Activated T-cell treated with anti-CD3 and anti-CD28 coated beads, Interleukin-2, amount 50 U/mL, for 24 hours (primary cell): ENCODE results near the gene HEPACAM2.

ENCODE experiments used
- DNase-seq: peaks from one replicate; pipeline ENCODE4 v3.0.0-alpha.2; 2020
- H3K27ac Mint-ChIP-seq: 2 replicates; pipeline ENCODE4 v1.8.0; 2020; ENCODE audit warnings: mild to moderate bottlenecking, mixed read lengths
- H3K27me3 Mint-ChIP-seq: 2 replicates; pipeline ENCODE4 v1.8.0; 2020; ENCODE audit warnings: mixed read lengths
- H3K36me3 Mint-ChIP-seq: 2 replicates; pipeline ENCODE4 v1.8.0; 2020; ENCODE audit warnings: low read depth, mixed read lengths
- H3K4me1 Mint-ChIP-seq: 2 replicates; pipeline ENCODE4 v1.8.0; 2020; ENCODE audit warnings: low read depth, mixed read lengths
- H3K4me3 Mint-ChIP-seq: 2 replicates; pipeline ENCODE4 v1.8.0; 2020; ENCODE audit warnings: mild to moderate bottlenecking, moderate library complexity, mixed read lengths
- H3K9me3 Mint-ChIP-seq: 2 replicates; pipeline ENCODE4 v1.8.0; 2020; ENCODE audit warnings: mixed read lengths

The HEPACAM2 gene

GRCh38 chr7:93228302-93228701 is 2.0 kb upstream of the HEPACAM2 start:
- Mint-ChIP-seq H3K9me3 (no peaks in the 10 kb centered on the region), H3K4me3 (no peak overlapping the region), H3K4me1 (peaks cover 24% of the 10 kb centered on the region), H3K27ac (no peak overlapping the region), H3K36me3 (peaks cover 10% of the 10 kb centered on the region), H3K27me3 (no peaks in the 10 kb centered on the region)
- DNase-seq, result no peak

GRCh38 chr7:93219868-93220267 is 6.4 kb downstream of the HEPACAM2 start:
- DNase-seq, result no peak
- H3K27ac Mint-ChIP-seq, result no peak overlapping the region
- H3K4me3 Mint-ChIP-seq, result no peak overlapping the region
- H3K4me1 Mint-ChIP-seq, result no peaks in the 10 kb centered on the region
- no peaks in the 10 kb centered on the region for H3K9me3 Mint-ChIP-seq
- peaks cover 15% of the 10 kb centered on the region for H3K27me3 Mint-ChIP-seq
- no peaks in the 10 kb centered on the region for H3K36me3 Mint-ChIP-seq

- no peaks in the 10 kb centered on the region for H3K9me3 Mint-ChIP-seq
- no peaks in the 10 kb centered on the region for H3K36me3 Mint-ChIP-seq
Measured at GRCh38 chr7:93218997-93219827, 7.1 kb downstream of the HEPACAM2 start.

GRCh38 chr7:93212881-93213280 is 13.4 kb downstream of the HEPACAM2 start:
- no peak overlapping the region for H3K27ac Mint-ChIP-seq
- peaks cover 48% of the 10 kb centered on the region for H3K27me3 Mint-ChIP-seq
- H3K9me3 Mint-ChIP-seq, result no peaks in the 10 kb centered on the region
- DNase-seq, result no peak
- H3K36me3 Mint-ChIP-seq, result no peaks in the 10 kb centered on the region
- no peak overlapping the region for H3K4me3 Mint-ChIP-seq
- H3K4me1 Mint-ChIP-seq, result no peaks in the 10 kb centered on the region

More at GRCh38 chr7:93218997-93219827, 7.1 kb downstream of the HEPACAM2 start:
- no peak for DNase-seq
- Mint-ChIP-seq H3K4me1 (no peaks in the 10 kb centered on the region), H3K27me3 (peaks cover 21% of the 10 kb centered on the region), H3K27ac (no peak overlapping the region), H3K4me3 (no peak overlapping the region)

GRCh38 chr7:93211228-93211818 is 14.9 kb downstream of the HEPACAM2 start:
- H3K27ac Mint-ChIP-seq, result no peak overlapping the region
- no peak for DNase-seq
- peaks cover 53% of the 10 kb centered on the region for H3K27me3 Mint-ChIP-seq
- H3K4me3 Mint-ChIP-seq, result no peak overlapping the region
- H3K4me1 Mint-ChIP-seq, result no peaks in the 10 kb centered on the region
- no peaks in the 10 kb centered on the region for H3K9me3 Mint-ChIP-seq
- H3K36me3 Mint-ChIP-seq, result no peaks in the 10 kb centered on the region

- H3K4me3 Mint-ChIP-seq, result no peak overlapping the region
- H3K27ac Mint-ChIP-seq, result no peak overlapping the region
- no peaks in the 10 kb centered on the region for H3K9me3 Mint-ChIP-seq
- H3K27me3 Mint-ChIP-seq, result peaks cover 26% of the 10 kb centered on the region
- no peaks in the 10 kb centered on the region for H3K4me1 Mint-ChIP-seq
- H3K36me3 Mint-ChIP-seq, result no peaks in the 10 kb centered on the region
- DNase-seq, result no peak
Measured at GRCh38 chr7:93205046-93205445, 21.2 kb downstream of the HEPACAM2 start.

GRCh38 chr7:93203496-93203895 is 22.8 kb downstream of the HEPACAM2 start:
- Mint-ChIP-seq H3K4me3 (no peak overlapping the region), H3K27me3 (peaks cover 33% of the 10 kb centered on the region), H3K4me1 (no peaks in the 10 kb centered on the region), H3K36me3 (no peaks in the 10 kb centered on the region), H3K27ac (no peak overlapping the region), H3K9me3 (no peaks in the 10 kb centered on the region)
- no peak for DNase-seq

GRCh38 chr7:93202594-93203250 is 23.5 kb downstream of the HEPACAM2 start:
- no peak overlapping the region for H3K4me3 Mint-ChIP-seq
- no peaks in the 10 kb centered on the region for H3K36me3 Mint-ChIP-seq
- H3K4me1 Mint-ChIP-seq, result no peaks in the 10 kb centered on the region
- H3K27ac Mint-ChIP-seq, result no peak overlapping the region
- no peak for DNase-seq
- peaks cover 31% of the 10 kb centered on the region for H3K27me3 Mint-ChIP-seq
- no peaks in the 10 kb centered on the region for H3K9me3 Mint-ChIP-seq

GRCh38 chr7:93198472-93198871 is 27.8 kb downstream of the HEPACAM2 start:
- H3K9me3 Mint-ChIP-seq, result no peaks in the 10 kb centered on the region

GRCh38 chr7:93196336-93196735 is 29.9 kb downstream of the HEPACAM2 start:
- Mint-ChIP-seq H3K4me1 (no peaks in the 10 kb centered on the region), H3K4me3 (no peak overlapping the region), H3K9me3 (no peaks in the 10 kb centered on the region), H3K27me3 (peaks cover 43% of the 10 kb centered on the region), H3K27ac (no peak overlapping the region), H3K36me3 (no peaks in the 10 kb centered on the region)
- no peak for DNase-seq

More at GRCh38 chr7:93198472-93198871, 27.8 kb downstream of the HEPACAM2 start:
- Mint-ChIP-seq H3K4me1 (no peaks in the 10 kb centered on the region), H3K27ac (no peak overlapping the region), H3K36me3 (no peaks in the 10 kb centered on the region), H3K27me3 (peaks cover 36% of the 10 kb centered on the region), H3K4me3 (no peak overlapping the region)
- no peak for DNase-seq

GRCh38 chr7:93194386-93194785 is 31.9 kb downstream of the HEPACAM2 start:
- no peak overlapping the region for H3K4me3 Mint-ChIP-seq
- H3K9me3 Mint-ChIP-seq, result no peaks in the 10 kb centered on the region

GRCh38 chr7:93188870-93189634 is 37.2 kb downstream of the HEPACAM2 start:
- Mint-ChIP-seq H3K27ac (no peak overlapping the region), H3K4me1 (peaks cover 17% of the 10 kb centered on the region)
- no peak for DNase-seq

More at GRCh38 chr7:93194386-93194785, 31.9 kb downstream of the HEPACAM2 start:
- Mint-ChIP-seq H3K4me1 (no peaks in the 10 kb centered on the region), H3K36me3 (no peaks in the 10 kb centered on the region), H3K27me3 (peaks cover 54% of the 10 kb centered on the region), H3K27ac (no peak overlapping the region)
- DNase-seq, result no peak

GRCh38 chr7:93185303-93186027 is 40.8 kb downstream of the HEPACAM2 start:
- Mint-ChIP-seq H3K4me1 (peaks cover 17% of the 10 kb centered on the region), H3K27ac (no peak overlapping the region), H3K4me3 (no peak overlapping the region), H3K9me3 (no peaks in the 10 kb centered on the region), H3K27me3 (peaks cover 56% of the 10 kb centered on the region), H3K36me3 (no peaks in the 10 kb centered on the region)
- no peak for DNase-seq

More at GRCh38 chr7:93188870-93189634, 37.2 kb downstream of the HEPACAM2 start:
- Mint-ChIP-seq H3K9me3 (no peaks in the 10 kb centered on the region), H3K27me3 (peaks cover 60% of the 10 kb centered on the region), H3K4me3 (no peak overlapping the region), H3K36me3 (no peaks in the 10 kb centered on the region)

GRCh38 chr7:93179173-93179572 is 47.1 kb downstream of the HEPACAM2 start:
- Mint-ChIP-seq H3K27ac (no peak overlapping the region), H3K27me3 (peaks cover 47% of the 10 kb centered on the region), H3K4me3 (no peak overlapping the region), H3K9me3 (no peaks in the 10 kb centered on the region), H3K36me3 (no peaks in the 10 kb centered on the region), H3K4me1 (no peaks in the 10 kb centered on the region)
- DNase-seq, result no peak
